Kidney (tissue), 14 donors: ENCODE results near the gene MRPL58. TPM values are rescaled to one million over a fixed set of nuclear protein-coding genes. Genes with fewer than 3 reads are reported as not detected.
A peak's percentile ranks its signal among the peaks of the same experiment; 100 is the strongest.

ENCODE experiments used
- DNase-seq, 5 donors: peaks; one replicate each; pipeline ENCODE4 v3.0.0-alpha.2; 2013 to 2020
- FAIRE-seq: peaks from 2 replicates; lab custom pipeline; 2012; peaks lifted over from hg19 to GRCh38; lab: Jason Lieb, UNC
- H3K27ac ChIP-seq, 2 donors: one replicate each; pipeline ENCODE4 v1.7.0; 2013; ENCODE audit warnings: low read depth in 2 of 2, low read length in 2 of 2, inconsistent platforms in 1 of 2
- H3K27me3 ChIP-seq: one replicate; pipeline ENCODE4 v1.7.1; 2013; ENCODE audit warnings: low read length, inconsistent platforms; ENCODE audit not compliant: control insufficient read depth, insufficient read depth
- H3K36me3 ChIP-seq, 3 donors: one replicate each; pipeline versions ENCODE4 v1.7.0 to v1.7.1; 2013; ENCODE audit warnings: low read length in 3 of 3, control low read depth in 1 of 3, inconsistent platforms in 1 of 3; ENCODE audit not compliant: insufficient read depth in 3 of 3, control insufficient read depth in 2 of 3
- H3K4me1 ChIP-seq, 3 donors: one replicate each; pipeline versions ENCODE4 v1.7.0 to v1.7.1; 2013; ENCODE audit warnings: low read length in 3 of 3, inconsistent platforms in 1 of 3, low read depth in 1 of 3; ENCODE audit not compliant: control insufficient read depth in 2 of 3, insufficient read depth in 2 of 3
- H3K4me3 ChIP-seq, 3 donors: one replicate each; pipeline versions ENCODE4 v1.7.0 to v1.8.1; 2013; ENCODE audit warnings: low read length in 3 of 3, control low read depth in 1 of 3, inconsistent platforms in 1 of 3
- H3K9ac ChIP-seq, 3 donors: one replicate each; pipeline versions ENCODE4 v1.7.0 to v1.7.1; 2013; ENCODE audit warnings: low read length in 3 of 3, control low read depth in 1 of 3, inconsistent platforms in 1 of 3
- H3K9me3 ChIP-seq, 3 donors: one replicate each; pipeline versions ENCODE4 v1.7.0 to v1.7.1; 2013; ENCODE audit warnings: low read length in 3 of 3, control low read depth in 1 of 3, inconsistent platforms in 1 of 3; ENCODE audit not compliant: control insufficient read depth in 2 of 3, insufficient read depth in 1 of 3
- CTCF ChIP-seq: IDR thresholded peaks from 3 replicates; pipeline ENCODE4 v1.5.1; 2012; ENCODE audit warnings: mild to moderate bottlenecking, moderate library complexity, borderline replicate concordance; ENCODE audit not compliant: insufficient read depth; ENCODE audit errors: extremely low read depth
- intact Hi-C: fragments of 100-400 bp; cut with DNase I; formaldehyde crosslinking; loops from one replicate; pipeline ENCODE4 v1.11.1; 2022
- polyA plus RNA-seq: library from polyadenylated mRNA; stranded (reverse); fragments of 350-450 nt; fragmentation: Illumina TruSeq; extraction: RNeasy Lipid Tissue Mini Kit (QIAGEN cat#74804); gene quantifications from one replicate; pipeline ENCODE4 v1.2.3, GENCODE V29; 2014; ENCODE audit warnings: low read depth, low replicate concordance; ENCODE audit not compliant: insufficient read depth
- total RNA-seq: library from RNA; stranded (reverse); fragmentation: NEBNext Ultra II Directional; extraction: Animal tissue kit (Norgen Biotek cat#: 25700); gene quantifications from one replicate; pipeline ENCODE4 v1.2.1, GENCODE V29; 2021
- donor health status: control.
- donor health status: control.
- donor health status: control.
- donor health status: control.
- donor health status: control.
- donor health status: DM: yes; HTN: yes; CAD: no.
- donor health status: Normal renal cell carcinoma (clear cell type).

MRPL58 gene
- total and polyA plus RNA-seq, 2 donors from 2014 or later = 23.1 to 84.5 TPM

GRCh38 chr17:75059369-75060345 lies 47.2 kb downstream of the MRPL58 start:
- Histone ChIP-seq H3K9me3 (no peaks in the 10 kb centered on the region), H3K4me1 (peaks cover 0 to 2% (median 0%) of the 10 kb centered on the region in 3 donors), H3K27me3 (no peaks in the 10 kb centered on the region), H3K4me3 (no peak overlapping the region), H3K27ac (peak overlapping the region in 1 of 2 donors; percentile 61), H3K36me3 (peaks cover 6 to 50% (median 18%) of the 10 kb centered on the region in 3 donors), H3K9ac (no peak overlapping the region)
- FAIRE-seq (no peak), DNase-seq (peak in 2 of 5 donors; percentile 62 to 77)
- TF ChIP-seq CTCF = peak; percentile 40
- intact Hi-C loops = no loop called here

GRCh38 chr17:75060434-75061054 lies 48.1 kb downstream of the MRPL58 start:
- FAIRE-seq = no peak
- Histone ChIP-seq H3K9me3 (no peaks in the 10 kb centered on the region), H3K27me3 (no peaks in the 10 kb centered on the region), H3K4me3 (no peak overlapping the region), H3K9ac (no peak overlapping the region), H3K36me3 (peaks cover 6 to 50% (median 18%) of the 10 kb centered on the region in 3 donors), H3K4me1 (peaks cover 0 to 2% (median 0%) of the 10 kb centered on the region in 3 donors), H3K27ac (no peak overlapping the region)
- no peak for DNase-seq
- intact Hi-C loops = no loop called here
- no peak for TF ChIP-seq CTCF

- Histone ChIP-seq H3K9me3 (no peaks in the 10 kb centered on the region), H3K27ac (no peak overlapping the region), H3K4me1 (peaks cover 0 to 2% (median 0%) of the 10 kb centered on the region in 3 donors), H3K9ac (no peak overlapping the region), H3K4me3 (no peak overlapping the region), H3K27me3 (no peaks in the 10 kb centered on the region), H3K36me3 (peaks cover 6 to 49% (median 18%) of the 10 kb centered on the region in 3 donors)
- DNase-seq (no peak), FAIRE-seq (no peak)
- no peak for TF ChIP-seq CTCF
- intact Hi-C loops = no loop called here
Measured at GRCh38 chr17:75061055-75061438, 48.6 kb downstream of the MRPL58 start.
